H1 (cell line): ENCODE data around the gene CCNC. TPM values are rescaled to one million over a fixed set of nuclear protein-coding genes. Genes with fewer than 3 reads are reported as not detected.

Experiments used
- CHD2 ChIP-seq: IDR thresholded peaks from 2 replicates; pipeline ENCODE4 v1.6.1; 2012; ENCODE audit warnings: low read length, improper control_type of control experiment
- HDAC2 ChIP-seq, 2 experiments: fragments of 300-600 bp in 1 of 2; sonication (generic) in 1 of 2; IDR thresholded peaks; 2 replicates each; pipeline ENCODE4 v1.6.1; 2011 to 2012; ENCODE audit warnings: low read depth in 2 of 2, low read length in 2 of 2, mild to moderate bottlenecking in 2 of 2, moderate library complexity in 2 of 2, borderline replicate concordance in 1 of 2, inconsistent platforms in 1 of 2
- polyA plus RNA-seq, 7 experiments: library from polyadenylated mRNA; depleted of rRNA in 3 of 7; stranded (reverse) in 5 of 7; unstranded in 2 of 7; fragments of >200 nt in 5 of 7; fragments of 200-250 nt in 2 of 7; gene quantifications; 1 replicate in 5 of 7; 2 replicates in 1 of 7; 4 replicates in 1 of 7; pipeline versions ENCODE4 v1.2.1 to v1.2.3, GENCODE V29; 2011 to 2013; ENCODE audit warnings: missing spikeins in 2 of 7, mixed read lengths in 2 of 7
- total RNA-seq: library from RNA; stranded (reverse); fragmentation: NEBNext Ultra II Directional; extraction: Animal tissue kit (Norgen Biotek cat#: 25700); gene quantifications from 2 replicates; pipeline ENCODE4 v1.2.1, GENCODE V29; 2021
- TF ChIP-seq, protein P1 (sequence below): IDR thresholded peaks from 2 replicates; pipeline ENCODE4 v1.6.1; 2012; ENCODE audit warnings: inconsistent platforms

Gene CCNC
- total and polyA plus RNA-seq, 2 of the 8 experiments (the other 6 are each of a cell fraction or from before 2014, with no cell fraction given) = 45.4 to 107 TPM

DNA sequence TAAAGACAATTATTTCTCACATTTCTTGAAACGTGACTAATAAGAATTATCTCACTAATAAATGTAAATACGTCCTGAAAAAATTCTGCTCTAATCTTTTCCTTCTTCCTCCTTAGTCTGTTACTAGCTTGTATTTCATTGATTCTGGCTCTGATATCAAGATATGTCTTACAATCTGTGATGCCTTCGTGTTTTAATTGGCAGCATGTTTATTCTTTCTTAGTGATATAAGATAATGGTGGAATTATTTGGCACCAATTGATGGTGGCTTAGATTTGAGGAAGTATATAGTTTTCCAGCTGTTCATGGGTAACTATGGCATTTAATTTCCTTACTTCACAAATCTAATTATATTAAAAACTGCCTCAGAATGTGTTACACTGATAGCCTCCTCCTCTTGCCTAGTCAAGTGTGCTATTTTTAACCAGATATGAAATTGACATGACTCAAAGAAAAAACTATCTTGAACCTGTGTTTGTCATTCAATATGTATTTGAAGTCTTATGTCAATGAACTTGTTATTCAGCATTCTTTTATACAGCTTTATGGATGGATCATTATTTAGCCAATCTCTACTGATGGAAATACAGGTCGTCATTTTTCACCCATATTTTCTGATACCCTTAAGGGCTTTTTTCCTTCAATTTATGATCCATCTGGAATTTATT lies 5.3 kb downstream of the CCNC start (continued):
- TF ChIP-seq, protein P1, sequence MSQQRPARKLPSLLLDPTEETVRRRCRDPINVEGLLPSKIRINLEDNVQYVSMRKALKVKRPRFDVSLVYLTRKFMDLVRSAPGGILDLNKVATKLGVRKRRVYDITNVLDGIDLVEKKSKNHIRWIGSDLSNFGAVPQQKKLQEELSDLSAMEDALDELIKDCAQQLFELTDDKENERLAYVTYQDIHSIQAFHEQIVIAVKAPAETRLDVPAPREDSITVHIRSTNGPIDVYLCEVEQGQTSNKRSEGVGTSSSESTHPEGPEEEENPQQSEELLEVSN = no peak
- TF ChIP-seq HDAC2 (IDR thresholded peaks at IDR 0.05; ENCODE audit: borderline replicate concordance in 1 of 2, low read depth in 2 of 2, low read length in 2 of 2) = no peak
- no peak for TF ChIP-seq CHD2
